GM12865 (cell line): Measurements from ENCODE around the gene RPS14.
A peak's percentile ranks its signal among the peaks of the same experiment; 100 is the strongest.

Experiments used
- DNase-seq: peaks from one replicate; pipeline ENCODE4 v3.0.0; 2010; ENCODE audit warnings: low read depth
- H3K4me3 ChIP-seq: 2 replicates; pipeline ENCODE4 v1.5.1; 2011; ENCODE audit warnings: mild to moderate bottlenecking, low read depth, low read length, control low read depth
- CTCF ChIP-seq: IDR thresholded peaks from 2 replicates; pipeline ENCODE4 v1.5.1; 2011; ENCODE audit warnings: low read length, control low read depth, low read depth, inconsistent platforms; ENCODE audit not compliant: insufficient read depth; ENCODE audit errors: missing control alignments

RPS14 gene

GRCh38 chr5:150395688-150395975 lies 53.9 kb downstream of the RPS14 start:
- TF ChIP-seq CTCF: no peak
- no peak overlapping the region for H3K4me3 ChIP-seq
- DNase-seq: no peak

GRCh38 chr5:150394912-150395687 lies 54.4 kb downstream of the RPS14 start:
- no peak overlapping the region for H3K4me3 ChIP-seq
- TF ChIP-seq CTCF: no peak
- no peak for DNase-seq

GRCh38 chr5:150394131-150394530 lies 55.4 kb downstream of the RPS14 start:
- H3K4me3 ChIP-seq: no peak overlapping the region
- peak; percentile 64 for DNase-seq
- no peak for TF ChIP-seq CTCF

- DNase-seq: no peak
- H3K4me3 ChIP-seq: no peak overlapping the region
- TF ChIP-seq CTCF: no peak
These were observed 56.4 kb downstream of the RPS14 start for GRCh38 chr5:150393096-150393645.

- DNase-seq: no peak
- H3K4me3 ChIP-seq: no peak overlapping the region
- no peak for TF ChIP-seq CTCF
These were observed 56.9 kb downstream of the RPS14 start for GRCh38 chr5:150392680-150393079.
